ENCODE measurements around the gene CBFA2T2. TPM values are rescaled to one million over a fixed set of nuclear protein-coding genes. Genes with fewer than 3 reads are reported as not detected.
"Not testable (repeated sequence)": the region's sequence is repeated elsewhere in the genome, so short reads cannot be mapped to it uniquely, and the experiment has no call there.

CBFA2T2 gene
- total RNA-seq, 1 donor from 2014 or later: 2.6 TPM

GRCh38 chr20:33573268-33573667 is 83.4 kb downstream of the CBFA2T2 start:
- not testable (repeated sequence) for DNase-seq (ENCODE audit: low read depth in 2 of 2)

DNA sequence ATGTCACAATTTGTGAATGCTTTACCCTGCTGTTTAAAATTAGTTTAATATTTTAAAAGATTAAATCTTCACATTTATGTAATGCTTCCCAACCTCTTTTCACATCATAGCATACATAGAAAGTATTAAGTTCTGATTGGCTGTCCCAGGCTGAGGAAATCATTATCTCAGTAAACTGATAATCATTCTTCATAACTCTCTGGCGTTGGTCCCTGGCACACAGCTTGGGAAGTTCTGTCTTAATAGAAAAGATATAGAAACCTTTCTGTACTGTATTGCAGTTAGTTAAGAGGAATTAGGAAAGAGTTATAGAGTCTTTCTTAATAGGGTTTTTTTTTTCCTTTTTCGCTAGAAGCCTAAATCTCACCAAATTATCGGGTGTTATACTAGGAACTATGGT is 85.4 kb downstream of the CBFA2T2 start:
- DNase-seq (ENCODE audit: low read depth in 2 of 2): no peak

- no peak for DNase-seq (ENCODE audit: low read depth in 2 of 2)
Observed at GRCh38 chr20:33576432-33577125, 86.7 kb downstream of the CBFA2T2 start.

DNA sequence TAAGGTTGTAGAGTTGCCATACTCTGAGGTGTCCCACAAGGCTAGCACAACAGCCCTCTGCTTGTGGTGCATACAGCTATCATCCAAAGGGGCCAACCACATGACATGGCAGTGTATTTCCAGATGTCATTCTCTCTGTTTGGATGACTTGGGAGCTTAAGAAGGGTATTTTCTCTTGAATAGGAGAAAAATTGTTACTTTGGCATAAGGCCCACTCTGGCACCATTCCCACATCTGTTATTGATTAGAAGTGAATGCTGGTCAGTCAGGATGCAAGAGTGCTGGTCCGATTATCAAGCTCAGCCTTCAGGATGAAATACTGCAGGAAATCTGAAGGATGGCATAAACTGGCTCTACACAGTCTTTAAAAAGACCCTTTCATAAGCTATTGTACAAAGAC is 88.6 kb downstream of the CBFA2T2 start:
- DNase-seq (ENCODE audit: low read depth in 2 of 2): no peak

DNA sequence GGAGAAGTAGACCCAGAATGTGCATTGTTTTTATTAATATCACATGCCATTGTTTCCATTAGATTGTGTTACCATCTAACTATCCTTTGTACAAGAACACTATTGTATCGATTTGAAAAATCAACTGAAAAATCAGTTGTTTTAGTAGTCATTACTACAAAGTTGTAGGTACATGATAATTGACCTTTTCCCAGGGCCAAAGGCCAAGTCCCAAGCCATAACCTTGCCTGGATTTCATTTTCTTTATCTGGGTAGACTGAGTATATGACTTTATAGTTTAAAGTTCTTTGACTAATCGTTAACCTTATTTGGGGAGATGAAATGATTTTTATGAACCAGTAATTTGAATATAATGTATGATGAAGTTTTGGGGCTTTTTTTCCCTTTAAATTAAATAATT is 93.2 kb downstream of the CBFA2T2 start:
- DNase-seq (ENCODE audit: low read depth in 2 of 2): no peak

GRCh38 chr20:33584976-33585375 is 95.1 kb downstream of the CBFA2T2 start:
- no peak for DNase-seq (ENCODE audit: low read depth in 2 of 2)

DNA sequence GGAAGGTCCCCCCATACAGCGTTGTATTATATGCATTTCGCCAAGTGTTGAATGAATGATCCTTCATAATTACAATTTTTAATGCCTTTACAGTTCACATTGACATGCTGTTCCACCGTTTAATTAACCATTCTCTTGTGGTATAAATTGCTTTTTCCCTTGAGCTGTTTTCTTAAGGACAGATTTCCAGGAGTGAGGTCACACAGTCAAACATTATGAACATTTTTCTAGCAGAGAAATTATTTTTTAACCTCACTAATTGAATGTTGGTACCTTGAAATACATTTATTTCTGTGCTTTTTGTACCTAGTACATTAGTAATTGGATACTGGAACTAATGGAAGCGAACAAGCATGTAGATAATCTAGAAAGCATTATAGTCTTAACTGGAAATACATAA is 95.5 kb downstream of the CBFA2T2 start:
- no peak for DNase-seq (ENCODE audit: low read depth in 2 of 2)

DNA sequence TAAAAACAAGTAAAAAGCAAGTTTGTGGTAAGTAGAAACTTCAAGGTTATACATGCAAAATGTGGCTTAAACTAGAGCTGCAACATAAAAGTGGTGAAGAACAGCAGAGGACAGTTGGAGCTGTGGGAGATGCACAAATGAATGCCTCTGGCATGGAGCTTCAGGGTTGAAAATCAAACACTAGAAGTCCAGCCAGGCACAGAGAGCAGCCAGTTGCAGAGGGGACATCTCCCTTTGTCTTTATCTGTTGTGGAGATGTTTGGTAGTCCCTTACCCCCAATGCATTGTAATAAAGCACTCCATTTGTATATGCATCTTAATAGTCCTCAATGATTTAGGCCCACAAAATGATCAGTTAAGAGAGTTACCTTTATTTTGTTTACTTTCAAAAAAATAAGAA is 99.2 kb downstream of the CBFA2T2 start:
- no peak for DNase-seq (ENCODE audit: low read depth in 2 of 2)

DNA sequence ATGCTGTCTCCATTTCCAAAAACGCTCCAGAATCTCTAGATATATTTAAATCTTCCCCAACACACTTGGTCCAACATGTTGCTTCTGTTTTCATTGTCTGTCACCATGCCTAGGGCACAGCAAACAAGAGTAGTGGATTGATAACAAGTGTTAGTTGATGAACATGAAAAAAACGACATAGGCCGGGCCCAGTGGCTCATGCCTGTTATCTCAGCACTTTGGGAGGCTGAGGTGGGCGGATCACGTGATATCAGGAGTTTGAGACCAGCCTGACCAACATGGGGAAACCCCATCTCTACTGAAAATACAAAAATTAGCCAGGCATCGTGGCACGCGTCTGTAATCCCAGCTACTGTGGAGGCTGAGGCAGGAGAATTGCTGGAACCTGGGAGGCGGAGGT is 102.0 kb downstream of the CBFA2T2 start:
- not testable (repeated sequence) for DNase-seq (ENCODE audit: low read depth in 2 of 2)

GRCh38 chr20:33594743-33595142 is 104.8 kb downstream of the CBFA2T2 start:
- DNase-seq (ENCODE audit: low read depth in 2 of 2): no peak

DNA sequence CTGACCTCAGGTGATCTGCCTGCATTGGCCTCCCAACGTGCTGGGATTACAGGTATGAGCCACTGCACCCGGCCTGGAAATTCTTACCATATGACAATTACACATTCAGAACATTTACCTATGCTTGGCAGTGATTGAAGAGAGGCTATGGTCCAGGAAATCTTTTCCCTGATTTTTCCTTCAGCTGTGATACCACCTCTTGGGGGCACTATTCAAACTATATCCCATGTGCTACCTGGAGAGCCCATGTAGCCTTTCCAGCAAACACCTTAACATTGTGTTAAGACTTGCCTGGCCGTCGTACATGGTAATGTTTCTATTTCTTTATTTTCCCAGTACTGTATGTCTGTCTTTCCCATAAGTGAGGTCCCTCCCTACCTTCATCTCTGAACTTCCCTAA is 110.5 kb downstream of the CBFA2T2 start:
- no peak for DNase-seq (ENCODE audit: low read depth in 2 of 2)

- DNase-seq (ENCODE audit: low read depth in 2 of 2): no peak
Observed at GRCh38 chr20:33600981-33601380, 111.1 kb downstream of the CBFA2T2 start.

DNA sequence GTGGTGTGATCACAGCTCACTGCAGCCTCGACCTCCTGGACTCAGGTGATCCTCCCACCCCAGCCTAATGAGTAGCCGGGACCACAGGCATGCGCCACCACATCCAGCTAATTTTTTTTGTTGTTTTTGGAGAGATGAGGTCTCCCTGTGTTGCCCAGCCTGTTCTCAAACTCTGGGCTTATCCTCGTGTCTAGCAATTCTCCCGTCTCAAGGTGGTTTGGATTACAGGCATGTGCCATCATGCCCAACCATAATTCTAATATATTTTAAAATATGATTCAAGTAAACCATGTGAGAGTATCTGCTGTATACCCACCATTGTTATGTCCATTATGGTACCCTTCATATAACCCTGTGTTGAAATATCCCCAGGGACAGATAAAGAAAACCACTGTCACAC is 112.0 kb downstream of the CBFA2T2 start:
- no peak for DNase-seq (ENCODE audit: low read depth in 2 of 2)

DNA sequence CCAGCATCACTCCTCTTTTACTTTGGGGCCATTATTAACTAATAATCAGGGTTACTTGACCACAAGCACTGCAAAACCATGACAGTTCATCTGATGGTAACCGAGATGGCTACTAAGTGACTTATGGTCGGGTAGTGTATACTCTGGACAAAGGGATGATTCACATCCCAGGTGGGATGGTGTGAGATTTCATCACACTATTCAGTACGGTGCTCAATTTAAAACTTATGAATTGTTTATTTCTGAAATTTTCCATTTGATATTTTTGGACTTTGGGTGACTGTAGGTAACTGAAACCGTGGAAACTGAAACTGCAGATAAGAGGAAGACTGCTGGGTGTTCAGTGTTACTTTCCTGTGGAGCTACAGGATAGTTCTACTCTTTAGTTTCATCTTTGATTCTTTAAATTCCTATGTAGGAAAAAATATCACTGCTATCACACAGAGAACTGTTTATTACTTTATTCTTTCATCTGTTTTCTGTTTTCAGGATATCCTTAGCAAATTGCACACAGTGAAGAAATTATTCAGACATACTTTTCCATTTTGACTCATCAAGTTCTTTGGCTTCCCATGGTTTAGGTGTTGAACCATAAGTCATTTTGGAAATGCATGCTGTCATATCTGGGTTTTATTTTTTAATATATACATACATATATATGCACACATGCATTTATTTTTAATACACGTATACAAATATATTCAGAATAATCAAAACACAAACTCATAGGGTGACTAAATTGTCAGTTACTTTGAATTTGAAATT is 113.1 kb downstream of the CBFA2T2 start:
- peak; percentile 1 to 7 for DNase-seq (ENCODE audit: low read depth in 2 of 2)

DNA sequence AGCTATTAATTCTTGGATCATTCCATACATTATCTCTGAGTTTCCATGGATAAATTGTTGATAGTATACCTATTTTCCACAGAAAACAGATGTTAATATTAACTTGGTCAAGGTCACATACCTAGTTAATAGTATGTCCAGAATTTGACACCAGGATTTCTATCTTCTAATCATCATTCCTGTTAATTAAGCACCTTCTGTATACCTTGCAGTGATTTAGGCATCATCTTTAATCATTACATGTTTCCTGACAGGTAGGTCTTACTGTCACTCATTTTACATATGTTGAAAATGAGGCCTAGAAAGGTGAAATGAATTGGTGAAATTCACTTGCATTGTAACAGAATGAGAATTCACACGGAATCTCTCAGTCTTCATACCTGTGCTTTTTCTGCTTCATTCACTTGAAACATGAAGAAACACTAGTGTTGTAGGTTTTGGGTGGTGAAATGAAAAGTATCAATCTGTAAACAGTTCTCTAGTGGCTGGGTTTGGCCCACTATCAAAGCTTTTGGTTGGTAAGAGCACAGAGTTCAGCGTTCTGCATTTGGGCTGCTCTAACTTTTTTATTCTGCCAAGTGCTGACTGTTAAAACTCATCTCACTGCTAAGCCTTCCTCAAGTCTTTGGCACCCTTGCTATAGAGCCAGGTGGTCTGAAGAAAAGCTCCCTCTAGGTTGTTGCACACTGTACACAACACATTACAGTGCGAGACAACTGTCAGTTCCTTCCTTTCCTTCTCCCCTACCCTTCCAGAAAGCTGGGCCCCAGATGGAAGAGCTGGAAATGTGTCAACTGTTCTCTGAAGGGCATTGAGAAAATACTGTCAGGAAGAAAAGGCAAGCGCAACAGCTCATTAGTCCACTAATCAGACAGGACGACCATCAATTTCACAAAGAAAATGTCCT is 114.4 kb downstream of the CBFA2T2 start:
- DNase-seq (ENCODE audit: low read depth in 2 of 2): no peak

DNA sequence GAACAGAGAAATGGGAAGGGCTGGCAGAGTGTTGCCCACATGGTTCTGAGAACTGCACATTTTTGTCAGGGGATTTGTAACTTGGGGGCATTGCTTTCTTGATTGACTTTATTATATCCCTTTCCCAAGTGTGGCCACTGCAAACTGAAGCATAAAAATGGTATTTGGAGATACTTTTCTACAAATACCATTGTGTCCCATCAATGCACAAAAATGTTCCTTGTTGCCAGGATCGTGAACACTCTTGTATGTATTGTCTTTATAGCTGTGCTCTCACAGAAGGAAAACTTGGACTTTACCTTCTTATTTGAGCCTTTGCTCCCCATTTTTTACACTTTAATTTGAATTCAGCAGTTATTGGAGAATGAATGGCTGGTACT is 115.1 kb downstream of the CBFA2T2 start:
- DNase-seq (ENCODE audit: low read depth in 2 of 2): no peak

DNA sequence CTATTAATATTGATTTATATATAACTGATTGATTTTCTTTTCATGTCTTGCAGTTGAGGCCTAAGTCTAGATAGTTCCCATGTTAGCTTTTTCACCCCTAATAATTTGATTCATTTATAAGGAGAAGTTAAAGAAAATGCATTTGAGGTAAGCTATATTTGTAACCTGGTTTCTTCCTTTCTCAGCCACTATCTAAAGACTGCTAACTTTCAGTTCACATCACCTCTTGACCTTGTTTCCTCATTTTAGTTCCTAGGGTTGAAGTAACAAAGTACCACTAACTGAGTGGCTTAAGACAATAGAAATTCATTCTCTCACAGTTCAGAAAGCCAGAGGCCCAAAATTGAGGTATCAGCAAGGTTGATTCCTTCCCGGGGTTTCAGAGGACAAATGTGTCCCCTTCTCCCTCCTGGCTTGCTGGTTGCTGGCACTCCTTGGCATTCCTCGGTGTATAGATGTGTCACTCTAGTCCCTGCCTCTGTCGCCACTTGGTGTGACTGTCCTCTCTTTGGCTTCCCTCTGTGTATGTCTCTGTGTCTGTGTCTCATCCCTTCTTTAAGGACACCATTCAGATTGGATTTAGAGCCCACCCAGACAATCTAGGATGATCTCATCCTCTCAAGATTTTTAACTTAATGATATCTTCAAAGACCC is 116.3 kb downstream of the CBFA2T2 start:
- DNase-seq (ENCODE audit: low read depth in 2 of 2): no peak

DNA sequence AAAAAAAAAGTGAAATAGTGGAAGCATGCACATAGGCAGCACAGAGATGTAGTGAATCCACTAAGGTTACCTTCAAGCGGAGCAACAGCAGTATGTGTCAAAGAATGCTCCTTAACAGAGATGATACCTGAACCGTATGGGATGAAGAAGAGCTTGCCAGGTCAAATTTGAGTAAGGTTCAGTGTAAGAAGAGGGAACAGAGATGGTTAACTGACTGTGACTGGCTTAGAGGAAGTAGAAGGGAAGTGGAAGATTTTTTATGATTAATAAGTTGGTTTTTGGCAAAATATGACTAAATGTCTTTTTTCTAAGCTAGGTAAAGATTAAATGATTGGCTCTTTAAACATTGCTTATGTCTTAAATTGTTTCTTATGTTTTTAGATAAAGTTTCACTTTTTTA is 119.6 kb downstream of the CBFA2T2 start:
- DNase-seq (ENCODE audit: low read depth in 2 of 2): no peak

GRCh38 chr20:33611106-33611505 is 121.2 kb downstream of the CBFA2T2 start:
- no peak for DNase-seq (ENCODE audit: low read depth in 2 of 2)

- no peak for DNase-seq (ENCODE audit: low read depth in 2 of 2)
Observed at GRCh38 chr20:33612001-33612400, 122.1 kb downstream of the CBFA2T2 start.

- DNase-seq (ENCODE audit: low read depth in 2 of 2): no peak
Observed at GRCh38 chr20:33621717-33622400, 132.0 kb downstream of the CBFA2T2 start.
